LNCaP clone FGC (cell line): ENCODE data around the gene TCERG1L.

Source experiments
- DNase-seq: peaks from one replicate; pipeline ENCODE4 v3.0.0-alpha.2; 2011; ENCODE audit warnings: low read depth
- H3K4me3 ChIP-seq: 2 replicates; pipeline ENCODE4 v1.5.1; 2011; ENCODE audit warnings: mild to moderate bottlenecking, low read depth, low read length, control low read depth
- TF ChIP-seq, protein P1 (sequence below): IDR thresholded peaks from 2 replicates; pipeline ENCODE4 v1.5.1; 2012; ENCODE audit warnings: mild to moderate bottlenecking; ENCODE audit not compliant: control insufficient read depth, insufficient read depth; ENCODE audit errors: extremely low read depth

The TCERG1L gene

GRCh38 chr10:131272897-131273451 is 38.5 kb downstream of the TCERG1L start:
- H3K4me3 ChIP-seq = no peak overlapping the region
- TF ChIP-seq, protein P1, sequence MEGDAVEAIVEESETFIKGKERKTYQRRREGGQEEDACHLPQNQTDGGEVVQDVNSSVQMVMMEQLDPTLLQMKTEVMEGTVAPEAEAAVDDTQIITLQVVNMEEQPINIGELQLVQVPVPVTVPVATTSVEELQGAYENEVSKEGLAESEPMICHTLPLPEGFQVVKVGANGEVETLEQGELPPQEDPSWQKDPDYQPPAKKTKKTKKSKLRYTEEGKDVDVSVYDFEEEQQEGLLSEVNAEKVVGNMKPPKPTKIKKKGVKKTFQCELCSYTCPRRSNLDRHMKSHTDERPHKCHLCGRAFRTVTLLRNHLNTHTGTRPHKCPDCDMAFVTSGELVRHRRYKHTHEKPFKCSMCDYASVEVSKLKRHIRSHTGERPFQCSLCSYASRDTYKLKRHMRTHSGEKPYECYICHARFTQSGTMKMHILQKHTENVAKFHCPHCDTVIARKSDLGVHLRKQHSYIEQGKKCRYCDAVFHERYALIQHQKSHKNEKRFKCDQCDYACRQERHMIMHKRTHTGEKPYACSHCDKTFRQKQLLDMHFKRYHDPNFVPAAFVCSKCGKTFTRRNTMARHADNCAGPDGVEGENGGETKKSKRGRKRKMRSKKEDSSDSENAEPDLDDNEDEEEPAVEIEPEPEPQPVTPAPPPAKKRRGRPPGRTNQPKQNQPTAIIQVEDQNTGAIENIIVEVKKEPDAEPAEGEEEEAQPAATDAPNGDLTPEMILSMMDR = no peak
- DNase-seq = no peak

DNA sequence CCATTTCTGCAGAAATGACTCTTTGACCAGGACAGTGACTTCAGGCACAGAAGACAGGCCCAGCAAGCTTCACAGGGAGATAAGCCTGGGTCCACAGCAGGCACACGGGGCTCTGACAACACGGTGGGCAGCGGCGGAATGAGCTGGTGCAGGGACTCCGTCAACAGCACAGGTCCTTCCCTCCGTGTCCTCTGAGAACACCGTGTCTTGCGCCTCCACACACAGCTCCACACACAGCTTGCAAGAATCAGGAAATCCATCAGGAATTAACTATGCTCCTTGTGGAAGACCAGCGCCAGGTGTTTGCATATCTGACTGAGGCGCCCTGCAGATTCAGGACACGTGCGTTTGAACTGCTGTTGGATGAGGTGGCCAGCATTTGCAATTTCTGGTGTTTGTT is 39.6 kb downstream of the TCERG1L start:
- H3K4me3 ChIP-seq = no peak overlapping the region
- TF ChIP-seq, protein P1 = no peak
- no peak for DNase-seq

DNA sequence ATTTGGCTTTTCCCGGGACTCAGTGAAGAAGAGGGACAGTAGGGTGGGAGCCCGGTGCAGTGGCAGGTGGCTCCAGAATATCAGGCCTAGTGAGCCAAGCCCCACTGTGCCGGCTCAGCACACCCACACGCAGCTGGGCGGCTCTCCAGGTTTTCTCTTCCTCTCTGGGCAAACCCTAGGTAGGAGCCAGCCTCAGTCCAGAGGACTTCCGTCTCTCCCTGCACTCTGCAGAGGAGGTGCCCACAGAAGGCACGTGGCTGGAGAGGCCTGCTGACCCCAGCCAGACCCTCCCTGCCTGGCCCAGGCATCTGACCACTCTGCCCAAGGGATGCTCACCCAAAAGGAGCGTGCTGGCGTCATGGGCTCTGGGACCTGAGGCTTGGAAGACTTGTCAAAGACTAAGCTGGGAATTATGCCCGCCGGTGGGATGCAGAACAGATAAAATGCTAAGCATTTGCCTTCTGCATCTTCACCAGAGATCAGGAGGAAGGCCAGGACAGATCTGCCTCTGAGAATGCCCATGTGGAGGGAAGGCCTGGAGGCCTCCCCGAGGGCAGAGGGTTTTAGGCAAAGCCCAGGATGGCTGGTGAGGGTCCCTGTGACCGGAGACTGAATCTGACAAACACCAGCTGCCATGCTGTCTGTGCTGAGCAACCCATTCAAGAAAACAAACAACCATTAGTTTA is 40.2 kb downstream of the TCERG1L start:
- H3K4me3 ChIP-seq = no peak overlapping the region
- DNase-seq = no peak
- TF ChIP-seq, protein P1 = no peak

DNA sequence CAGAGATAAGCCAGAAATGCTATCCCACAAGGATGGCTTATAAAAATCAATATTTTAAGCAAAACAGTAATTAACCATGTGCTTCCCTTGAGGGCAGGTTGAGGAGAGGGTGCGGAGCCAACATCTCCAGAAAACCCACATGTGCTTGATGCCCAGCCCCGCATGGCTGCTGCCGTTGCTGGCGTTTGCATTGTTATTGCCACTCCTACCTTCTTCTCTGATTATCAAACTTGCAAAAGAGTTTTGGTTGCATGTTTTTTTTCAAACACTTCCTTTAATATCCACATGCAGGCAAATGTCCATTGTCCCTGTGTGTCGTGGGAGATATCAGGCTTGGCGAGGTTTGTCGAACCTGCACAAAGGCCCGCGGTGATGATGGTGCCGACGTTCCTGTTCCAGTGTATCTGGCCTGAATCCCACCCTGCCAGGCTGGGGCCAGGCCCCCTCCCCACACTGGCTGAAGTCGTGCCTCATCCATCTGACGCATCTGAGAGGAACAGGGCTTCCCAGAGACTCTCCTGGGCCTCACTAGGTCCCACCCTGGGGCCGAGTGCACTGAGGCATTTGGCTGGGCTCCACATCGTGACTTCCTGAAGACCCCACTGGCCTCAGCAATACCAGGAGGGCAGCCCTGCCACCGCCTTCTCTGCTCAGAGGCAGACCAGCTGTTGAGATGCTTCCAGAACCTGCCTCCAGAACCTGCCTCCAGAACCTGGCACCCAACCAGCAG is 40.9 kb downstream of the TCERG1L start:
- no peak for DNase-seq
- TF ChIP-seq, protein P1 = no peak
- H3K4me3 ChIP-seq = no peak overlapping the region

GRCh38 chr10:131269776-131270460 is 41.6 kb downstream of the TCERG1L start:
- TF ChIP-seq, protein P1 = no peak
- H3K4me3 ChIP-seq = no peak overlapping the region
- no peak for DNase-seq

- TF ChIP-seq, protein P1 = no peak
- H3K4me3 ChIP-seq = no peak overlapping the region
- DNase-seq = no peak
Observed at GRCh38 chr10:131267814-131268095, 43.8 kb downstream of the TCERG1L start.
